HepG2 (cell line): ENCODE results near the gene WDR13. TPM values are rescaled to one million over a fixed set of nuclear protein-coding genes. Genes with fewer than 3 reads are reported as not detected.

Experiments
- AGO1 ChIP-seq: fragments of 200-400 bp; formaldehyde crosslinking; IDR thresholded peaks from 2 replicates; pipeline ENCODE4 v1.6.1; 2017; ENCODE audit warnings: mild to moderate bottlenecking, low read depth, low read length, moderate library complexity; ENCODE audit not compliant: poor library complexity, severe bottlenecking
- ARHGAP35 ChIP-seq: sonication (generic); formaldehyde crosslinking; IDR thresholded peaks from 2 replicates; pipeline ENCODE4 v1.9.0; 2022; ENCODE audit warnings: mild to moderate bottlenecking, inconsistent platforms, moderate library complexity, missing genetic modification reagents, borderline replicate concordance
- ATF7-NPFF ChIP-seq: sonication (generic); formaldehyde crosslinking; IDR thresholded peaks from 2 replicates; pipeline ENCODE4 v1.8.1; 2023; ENCODE audit warnings: mild to moderate bottlenecking, low read depth, missing genetic modification reagents, moderate library complexity
- DRAP1 ChIP-seq: IDR thresholded peaks from 2 replicates; pipeline ENCODE4 v1.6.1; 2016; ENCODE audit warnings: missing genetic modification reagents, missing compliant biosample characterization
- FOXA1 ChIP-seq, 2 experiments: fragments of 450-650 bp in 1 of 2; sonication (generic) in 1 of 2; formaldehyde crosslinking in 1 of 2; IDR thresholded peaks; 2 replicates each; pipeline versions ENCODE4 v1.4.0 to v1.6.1; 2016 to 2020; ENCODE audit warnings: missing genetic modification reagents in 1 of 2
- PAXIP1 ChIP-seq: sonication (generic); formaldehyde crosslinking; conservative IDR thresholded peaks from 2 replicates; pipeline ENCODE4 v1.4.0; 2020; ENCODE audit warnings: mild to moderate bottlenecking, missing genetic modification reagents, moderate library complexity
- PITX1 ChIP-seq: sonication (generic); formaldehyde crosslinking; IDR thresholded peaks from 2 replicates; pipeline ENCODE4 v1.5.1; 2020; ENCODE audit warnings: mild to moderate bottlenecking, missing genetic modification reagents
- RNF219 ChIP-seq: sonication (generic); formaldehyde crosslinking; IDR thresholded peaks from 2 replicates; pipeline ENCODE4 v1.5.0; 2020; ENCODE audit warnings: mild to moderate bottlenecking, missing genetic modification reagents
- SIX4 ChIP-seq: sonication (generic); formaldehyde crosslinking; IDR thresholded peaks from 2 replicates; pipeline ENCODE4 v1.4.0; 2020; ENCODE audit warnings: missing genetic modification reagents
- SP2 ChIP-seq: sonication (generic); formaldehyde crosslinking; IDR thresholded peaks from 2 replicates; pipeline ENCODE4 v1.5.1; 2020; ENCODE audit warnings: mild to moderate bottlenecking, missing genetic modification reagents
- SSRP1 ChIP-seq: IDR thresholded peaks from 2 replicates; pipeline ENCODE4 v1.6.1; 2016; ENCODE audit warnings: control low read depth
- YEATS2 ChIP-seq: sonication (generic); formaldehyde crosslinking; IDR thresholded peaks from 2 replicates; pipeline ENCODE4 v1.4.0; 2020; ENCODE audit warnings: missing genetic modification reagents, borderline replicate concordance
- YY1 ChIP-seq: IDR thresholded peaks from 2 replicates; pipeline ENCODE4 v1.6.1; 2011; ENCODE audit warnings: low read length, low read depth, moderate library complexity, mild to moderate bottlenecking; ENCODE audit not compliant: insufficient read depth, insufficient replicate concordance
- ZFX ChIP-seq: sonication (generic); formaldehyde crosslinking; IDR thresholded peaks from 2 replicates; pipeline ENCODE4 v1.4.0; 2020; ENCODE audit warnings: mild to moderate bottlenecking, low read depth, missing genetic modification reagents, moderate library complexity
- ZNF414 ChIP-seq: sonication (generic); formaldehyde crosslinking; IDR thresholded peaks from 2 replicates; pipeline ENCODE4 v1.5.0; 2020; ENCODE audit warnings: missing genetic modification reagents
- ZNF546 ChIP-seq: sonication (generic); formaldehyde crosslinking; conservative IDR thresholded peaks from 2 replicates; pipeline ENCODE4 v1.8.1; 2023; ENCODE audit warnings: mild to moderate bottlenecking, missing genetic modification reagents
- ZNF549 ChIP-seq: sonication (generic); formaldehyde crosslinking; IDR thresholded peaks from 2 replicates; pipeline ENCODE4 v1.5.0; 2020; ENCODE audit warnings: missing genetic modification reagents
- ZNF563 ChIP-seq: sonication (generic); formaldehyde crosslinking; IDR thresholded peaks from 2 replicates; pipeline ENCODE4 v1.8.0; 2022; ENCODE audit warnings: mild to moderate bottlenecking, moderate library complexity, missing genetic modification reagents
- ZNF652 ChIP-seq: IDR thresholded peaks from 2 replicates; pipeline ENCODE4 v1.6.1; 2016; ENCODE audit warnings: low read depth, borderline replicate concordance
- ZNF772 ChIP-seq: sonication (generic); formaldehyde crosslinking; IDR thresholded peaks from 2 replicates; pipeline ENCODE4 v1.5.0; 2020; ENCODE audit warnings: mild to moderate bottlenecking, missing genetic modification reagents
- polyA plus RNA-seq, 8 experiments: library from polyadenylated mRNA; depleted of rRNA in 3 of 8; stranded (reverse) in 7 of 8; unstranded in 1 of 8; fragments of >200 nt; fragmentation: Illumina TruSeq in 4 of 8; extraction: Trizol in 4 of 8; gene quantifications; 2 replicates each; pipeline versions ENCODE4 v1.2.1 to v1.2.3, GENCODE V29; 2011 to 2016; ENCODE audit warnings: low read depth in 4 of 8, missing spikeins in 1 of 8, mixed read lengths in 1 of 8; ENCODE audit not compliant: insufficient read depth in 1 of 8
- total RNA-seq, 5 experiments: library from RNA; depleted of rRNA; stranded (reverse); fragments of >200 nt; fragmentation: Illumina TruSeq; extraction: Trizol; gene quantifications; 2 replicates each; pipeline ENCODE4 v1.2.3, GENCODE V29; 2016; ENCODE audit warnings: low read depth in 1 of 5

The WDR13 gene
- total and polyA plus RNA-seq, 2 of the 13 experiments (the other 11 are each of a cell fraction or from before 2014, with no cell fraction given), result 28.7 to 37.1 TPM

- TF ChIP-seq ZNF772 (CRISPR knock-in tag) (0 out of 2 replicates have a peak, but pooled peaks have one; percentile 46), SIX4 (CRISPR knock-in tag) (no peak), DRAP1 (CRISPR knock-in tag) (peak; percentile 30; the same call in 1 of the 2 replicates), RNF219 (CRISPR knock-in tag) (no peak), ARHGAP35 (CRISPR knock-in tag) (no peak), AGO1 (peak; percentile 44), SP2 (CRISPR knock-in tag) (no peak), YY1 (peak; percentile 95), PAXIP1 (CRISPR knock-in tag) (peak; percentile 40), ATF7-NPFF (CRISPR knock-in tag) (no peak), ZNF549 (CRISPR knock-in tag) (no peak), ZNF563 (peak; percentile 10; the same call in 1 of the 2 replicates), ZNF414 (CRISPR knock-in tag) (no peak), YEATS2 (CRISPR knock-in tag) (no peak), ZFX (CRISPR knock-in tag) (peak; percentile 57; the same call in 1 of the 2 replicates), ZNF652 (CRISPR knock-in tag) (no peak), ZNF546 (CRISPR knock-in tag) (0 out of 2 replicates have a peak, but pooled peaks have one; percentile 29), FOXA1 (IDR thresholded peaks at IDR 0.05) (no peak), FOXA1 (CRISPR knock-in tag; IDR thresholded peaks at IDR 0.05) (peak; percentile 18; the same call in 1 of the 2 replicates), PITX1 (peak; percentile 23; the same call in 1 of the 2 replicates), SSRP1 (CRISPR knock-in tag) (peak; percentile 79; the same call in 1 of the 2 replicates)
Observed at GRCh38 chrX:48597353-48598264, at the start of gene WDR13 (continued).
